DMS53 (cell line): ENCODE data around the gene WASHC4.

ENCODE experiments used
- DNase-seq: peaks from one replicate; lab custom pipeline; 2025; lab: John Stamatoyannopoulos, UW

WASHC4 gene

DNA sequence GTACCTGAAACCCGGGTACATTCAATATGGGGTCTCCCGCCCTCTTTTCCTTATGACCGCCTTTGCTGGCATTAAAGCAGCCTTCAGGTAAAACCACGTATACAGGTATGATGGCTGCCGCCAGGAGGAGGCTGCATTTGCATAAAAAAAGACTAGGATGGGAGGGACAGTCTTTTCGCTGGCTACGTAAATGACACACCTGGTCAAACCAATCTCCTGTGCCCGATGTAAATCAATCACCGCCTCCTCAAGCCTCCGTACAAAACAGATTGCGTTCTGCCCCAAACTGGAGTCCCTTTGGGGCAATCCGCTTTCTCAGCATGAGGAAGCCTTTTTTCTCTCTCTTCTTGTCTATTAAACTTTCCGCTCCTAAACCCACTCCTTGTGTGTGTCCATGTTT, 15.2 kb upstream of the WASHC4 start:
- peak; percentile 90 for DNase-seq

DNA sequence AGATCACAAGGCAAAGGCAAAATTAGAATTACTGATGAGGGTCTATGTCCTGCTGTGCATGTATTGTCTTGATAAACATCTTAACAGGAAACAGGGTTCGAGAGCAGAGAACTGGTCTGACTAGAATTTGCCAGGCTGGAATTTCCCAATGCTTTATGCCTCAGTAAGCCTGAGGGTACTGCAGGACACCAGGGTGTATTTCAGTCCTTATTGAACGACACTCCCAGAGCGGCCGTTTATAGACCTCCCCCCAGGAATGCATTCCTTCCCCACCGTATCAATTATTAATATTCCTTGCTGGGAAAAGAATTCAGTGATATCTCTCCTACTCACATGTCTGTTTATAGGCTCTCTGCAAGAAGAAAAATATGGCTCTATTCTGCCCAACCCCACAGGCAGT, 12.2 kb upstream of the WASHC4 start:
- peak; percentile 46 for DNase-seq

DNA sequence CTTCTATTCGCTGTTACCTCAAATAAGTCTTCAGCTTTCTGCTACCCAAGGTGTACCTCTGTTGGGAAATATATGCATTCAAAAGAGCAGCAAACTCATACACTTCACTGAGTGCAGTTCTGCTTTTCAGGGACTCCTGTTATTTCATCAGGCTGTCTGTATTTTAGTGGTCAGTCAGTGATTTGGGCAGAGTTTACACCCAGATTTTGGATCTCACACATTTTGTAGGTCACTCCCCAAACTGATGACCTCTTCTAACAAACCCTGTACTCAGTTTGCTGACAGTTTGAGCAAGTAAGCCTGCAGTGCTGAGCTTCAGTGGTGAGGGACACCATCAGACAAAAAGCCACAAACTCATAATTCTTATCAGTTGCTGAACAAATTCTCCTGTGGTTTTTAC, 8.2 kb upstream of the WASHC4 start:
- DNase-seq, result no peak

DNA sequence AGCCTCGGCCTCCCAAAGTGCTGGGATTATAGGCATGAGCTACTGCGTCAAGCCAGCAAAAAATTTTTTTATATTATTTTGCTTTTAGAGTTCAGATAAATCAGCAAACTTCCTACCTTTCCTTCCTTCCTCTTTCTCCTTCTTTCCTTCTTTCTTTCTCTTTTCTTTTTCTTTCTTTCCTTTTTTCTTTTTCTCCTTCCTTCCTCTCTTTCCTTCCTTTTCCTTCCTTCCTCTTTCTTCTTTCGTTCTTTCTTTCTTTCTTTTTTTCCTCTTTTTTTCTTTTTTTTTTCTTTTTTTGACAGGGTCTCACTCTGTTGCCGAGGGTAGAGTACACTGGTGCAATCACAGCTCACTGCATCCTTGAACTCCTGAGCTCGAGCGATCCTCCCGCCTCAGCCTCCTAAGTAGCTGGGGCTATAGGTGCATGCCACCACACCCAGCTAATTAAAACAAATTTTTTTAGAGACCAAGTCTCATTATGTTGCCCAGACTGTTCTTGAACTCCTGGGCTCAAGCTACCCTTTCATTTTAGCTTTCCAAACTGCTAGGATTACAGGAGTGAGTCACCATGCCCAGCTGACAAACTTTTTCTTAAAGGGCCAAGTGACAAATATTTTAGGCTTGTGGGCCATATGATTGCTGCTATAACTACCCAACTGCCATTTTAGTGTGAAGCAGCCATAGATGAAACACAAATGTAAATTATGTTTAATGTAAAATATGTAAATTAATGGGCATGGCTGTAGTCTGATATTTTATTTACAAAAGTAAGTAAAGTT, 7.1 kb upstream of the WASHC4 start:
- peak; percentile 63 for DNase-seq

DNA sequence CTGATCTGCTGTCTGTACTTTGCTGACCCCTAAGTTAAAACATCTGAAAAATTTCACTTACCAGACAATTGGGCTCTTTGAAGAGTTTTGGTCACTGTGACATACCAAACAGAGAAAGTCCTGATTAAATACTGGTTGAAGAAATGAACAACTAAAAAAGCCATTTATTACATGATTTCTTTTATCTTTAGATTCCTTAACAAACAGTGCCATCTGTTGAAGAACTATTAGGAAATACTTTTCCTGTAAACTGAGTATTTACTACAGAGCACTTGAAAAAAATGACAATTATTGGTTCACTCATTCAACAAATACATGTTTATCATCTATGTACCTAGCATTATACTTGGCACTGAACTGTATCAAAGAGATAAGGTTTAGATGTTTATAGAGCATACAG, 6.5 kb upstream of the WASHC4 start:
- peak; percentile 93 for DNase-seq

- DNase-seq, result peak; percentile 39
Measured at GRCh38 chr12:105102673-105103072, 4.9 kb upstream of the WASHC4 start.

- DNase-seq, result no peak
Measured at GRCh38 chr12:105104762-105105161, 2.8 kb upstream of the WASHC4 start.

GRCh38 chr12:105106621-105107020, 910 bp upstream of the WASHC4 start:
- DNase-seq, result peak; percentile 56

- DNase-seq, result peak; percentile 84
Measured at GRCh38 chr12:105107171-105107493, 399 bp upstream of the WASHC4 start.

DNA sequence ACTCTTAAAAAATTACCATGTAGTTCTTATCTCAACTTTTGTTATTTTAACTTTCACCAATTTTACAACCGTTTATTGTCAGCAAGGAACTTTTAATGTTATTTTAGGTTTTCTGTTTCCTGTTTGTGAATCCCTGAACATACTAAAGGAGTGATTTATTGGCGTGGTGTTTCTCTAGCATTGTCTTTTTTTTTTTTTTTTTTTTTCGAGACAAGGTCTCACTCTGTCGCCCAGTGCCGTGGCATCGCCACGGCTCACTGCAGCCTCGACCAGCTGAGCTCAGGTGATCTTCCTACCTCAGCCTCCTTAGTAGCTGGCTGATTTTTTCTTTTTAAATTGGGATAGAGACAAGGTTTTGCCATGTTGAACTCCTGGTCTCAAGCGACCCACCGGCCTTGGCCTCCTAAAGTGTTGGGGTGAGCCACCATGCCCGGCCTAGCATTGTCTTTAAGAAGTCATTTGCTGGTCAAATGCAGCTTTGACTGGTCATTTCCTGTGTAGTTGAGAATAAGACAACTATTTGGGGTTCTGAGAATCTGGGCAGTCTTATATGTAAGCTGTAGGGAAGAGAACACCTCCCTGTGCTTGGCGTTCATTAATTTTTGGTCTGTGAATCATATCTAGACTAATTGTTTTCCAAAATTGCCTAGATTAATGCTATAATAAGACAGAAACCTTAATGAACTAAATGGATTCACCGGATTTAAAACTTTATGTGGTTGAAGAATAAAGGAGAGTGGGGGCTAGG, 2.1 kb downstream of the WASHC4 start:
- no peak for DNase-seq

DNA sequence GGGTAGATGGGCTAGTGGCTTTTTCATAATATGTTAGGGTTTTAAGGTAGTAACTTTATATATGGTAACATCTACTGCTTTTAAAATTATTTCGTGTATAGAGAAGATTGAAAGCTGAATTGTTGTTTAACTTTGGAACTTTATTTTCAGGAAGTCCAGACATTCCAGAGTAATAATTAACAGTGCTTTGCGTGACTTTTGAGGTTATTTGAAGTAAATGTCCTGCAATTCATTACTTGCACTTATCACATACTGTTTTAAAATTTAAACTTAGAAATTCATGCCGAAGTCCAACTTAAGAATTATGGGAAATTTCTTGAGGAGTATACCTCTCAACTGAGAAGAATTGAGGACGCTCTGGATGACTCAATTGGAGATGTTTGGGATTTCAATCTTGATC, 3.3 kb downstream of the WASHC4 start:
- no peak for DNase-seq

GRCh38 chr12:105113094-105113493, 5.6 kb downstream of the WASHC4 start:
- no peak for DNase-seq

DNA sequence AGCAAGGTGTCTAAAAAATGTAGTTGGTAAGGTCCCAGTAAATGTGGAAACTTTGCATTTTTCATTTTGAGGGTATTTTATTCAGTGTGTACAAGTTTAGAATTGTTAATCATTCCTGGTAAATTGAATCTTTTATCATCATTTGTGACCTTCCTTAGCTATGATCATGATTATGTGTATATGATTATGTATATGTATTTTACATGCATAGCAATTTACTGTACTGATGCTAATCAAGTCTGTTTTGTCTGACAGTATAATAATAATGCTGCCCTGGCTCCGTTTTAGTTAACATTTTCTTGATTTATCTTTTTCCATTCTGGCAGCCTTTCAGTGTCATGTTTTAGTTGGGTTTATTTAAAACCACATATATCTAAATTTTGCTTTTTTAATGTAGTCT, 9.4 kb downstream of the WASHC4 start:
- DNase-seq, result no peak

- peak; percentile 94 for DNase-seq
Measured at GRCh38 chr12:105120551-105120950, 13.0 kb downstream of the WASHC4 start.

- DNase-seq, result no peak
Measured at GRCh38 chr12:105138248-105138647, 30.7 kb downstream of the WASHC4 start.

DNA sequence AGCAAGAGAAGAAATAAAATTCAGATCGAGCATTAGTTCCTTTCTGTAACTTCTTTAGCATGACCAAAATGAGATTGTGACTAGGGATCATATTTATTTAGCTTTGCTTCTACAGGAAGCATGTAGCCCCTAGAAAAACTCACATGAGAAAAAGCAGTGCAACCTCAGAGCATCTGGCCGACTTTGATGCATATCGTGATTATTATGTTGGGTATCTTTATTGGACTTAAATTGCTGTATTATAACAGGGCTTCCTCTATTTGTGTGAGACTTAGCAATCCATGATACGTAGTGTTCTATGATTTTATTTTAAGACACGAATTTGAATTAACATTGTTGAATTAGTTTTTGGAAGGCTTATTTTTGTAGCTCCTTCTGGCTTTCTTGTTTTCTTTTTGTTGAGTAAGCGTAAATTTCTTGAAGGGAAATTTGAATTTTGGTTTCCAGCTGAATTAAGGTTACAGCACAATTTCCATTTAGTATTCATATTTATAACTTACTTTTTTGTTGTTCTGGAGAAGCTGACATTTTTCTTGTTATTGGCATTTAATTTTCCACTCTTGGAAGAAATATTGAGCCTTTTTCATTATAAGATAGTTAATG, 33.9 kb downstream of the WASHC4 start:
- DNase-seq, result no peak

DNA sequence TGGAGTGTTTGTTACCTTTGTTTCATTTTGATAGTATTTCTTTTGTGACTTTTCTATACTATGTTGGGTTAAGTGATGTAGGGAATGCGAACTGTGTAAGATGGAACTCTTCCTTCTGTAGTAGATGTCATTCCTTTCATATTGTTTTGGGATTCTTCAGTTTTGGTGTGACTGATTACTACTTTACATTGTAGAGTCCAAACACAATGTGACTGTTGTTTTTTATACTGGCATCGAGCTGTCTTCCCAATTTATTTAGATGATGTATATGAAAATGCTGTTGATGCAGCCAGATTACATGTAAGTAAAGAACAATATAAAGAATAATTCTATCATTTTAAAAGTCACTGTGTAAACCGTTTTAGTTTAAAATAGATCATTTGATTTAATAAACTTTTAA, 34.7 kb downstream of the WASHC4 start:
- no peak for DNase-seq

DNA sequence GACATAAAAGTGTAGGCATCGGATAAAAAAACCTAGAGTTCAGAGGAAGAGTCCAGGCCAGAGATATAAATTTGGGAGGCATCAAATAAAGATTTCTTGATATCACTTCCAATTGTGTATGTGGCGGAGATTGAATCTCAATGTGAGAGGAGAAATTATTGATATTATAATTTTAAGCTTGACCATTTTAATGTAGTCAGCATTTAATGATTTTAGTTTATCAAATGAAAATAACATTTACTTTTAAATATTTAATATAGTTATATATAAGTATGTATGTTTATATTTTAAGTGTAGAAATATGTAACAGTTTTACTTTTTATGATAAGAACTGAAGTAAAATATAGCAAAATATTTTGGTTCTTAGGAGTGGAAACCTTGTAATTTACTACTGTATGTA, 48.7 kb downstream of the WASHC4 start:
- DNase-seq, result no peak

- DNase-seq, result no peak
Measured at GRCh38 chr12:105157606-105158005, 50.1 kb downstream of the WASHC4 start.

DNA sequence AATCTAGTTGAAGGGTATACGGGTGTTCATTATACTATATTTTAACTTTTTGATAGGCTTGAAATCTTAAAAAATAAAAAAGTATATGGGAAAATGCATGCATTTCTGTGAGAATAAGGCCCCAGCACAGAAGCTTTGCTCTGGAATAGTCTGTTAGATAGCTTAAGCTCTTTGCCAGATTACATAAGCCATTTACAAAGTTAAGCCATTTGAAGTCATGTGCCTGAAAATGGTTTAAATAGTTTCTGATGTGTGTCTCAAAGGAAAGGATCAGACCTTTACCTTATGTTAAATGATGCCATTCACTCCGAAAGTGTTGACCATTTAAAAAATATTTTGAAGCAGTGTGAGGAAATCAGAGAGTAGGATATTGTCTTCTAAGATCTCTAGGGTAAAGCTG, 51.3 kb downstream of the WASHC4 start:
- no peak for DNase-seq

DNA sequence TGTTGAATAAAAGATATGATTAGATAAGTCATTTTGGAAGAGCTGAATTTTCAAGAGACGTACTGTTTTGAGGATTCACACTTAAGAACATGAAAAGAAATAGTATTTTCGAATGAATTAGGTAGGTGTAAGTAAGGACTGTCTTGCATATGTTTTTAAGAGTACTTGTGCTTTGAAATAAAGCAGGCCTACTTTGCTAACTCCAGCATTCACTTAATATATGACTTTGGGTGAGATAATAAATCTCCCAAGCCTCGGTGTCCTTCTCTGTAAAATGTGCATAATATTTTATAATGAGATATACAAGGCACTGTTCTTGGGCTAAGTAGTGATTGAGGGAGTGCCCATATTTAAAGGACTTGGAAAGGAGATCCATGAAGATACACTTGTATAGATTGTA, 54.6 kb downstream of the WASHC4 start:
- no peak for DNase-seq

DNA sequence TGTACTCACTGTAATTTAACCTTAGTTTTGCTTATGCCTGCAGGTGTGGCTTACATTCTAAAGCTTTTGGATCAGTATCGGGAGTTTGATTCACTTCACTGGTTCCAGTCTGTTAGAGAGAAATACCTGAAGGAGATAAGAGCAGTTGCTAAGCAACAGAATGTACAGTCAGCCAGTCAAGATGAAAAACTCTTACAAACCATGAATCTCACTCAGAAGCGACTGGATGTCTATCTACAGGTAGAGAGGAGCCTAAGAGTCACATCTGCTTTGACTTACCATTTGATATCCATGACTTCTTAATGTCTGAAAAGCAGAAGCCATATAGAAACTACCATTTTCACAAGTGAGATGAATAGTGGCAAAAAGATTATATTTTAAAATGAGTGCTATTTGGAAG, 56.5 kb downstream of the WASHC4 start:
- DNase-seq, result peak; percentile 40

- DNase-seq, result no peak
Measured at GRCh38 chr12:105166736-105167135, 59.2 kb downstream of the WASHC4 start.
